Vagina (tissue), 2 donors: Measurements from ENCODE around the gene PM20D2. TPM values are rescaled to one million over a fixed set of nuclear protein-coding genes. Genes with fewer than 3 reads are reported as not detected.

Experiments used
- DNase-seq, 2 donors: peaks; one replicate each; pipeline ENCODE4 v3.0.0-alpha.2; 2017; ENCODE audit errors: extremely low spot score in 2 of 2
- H3K27ac ChIP-seq: fragments of 200-600 bp; sonication (generic); one replicate; pipeline ENCODE4 v1.5.1; 2019
- H3K27me3 ChIP-seq: fragments of 200-600 bp; sonication (generic); one replicate; pipeline ENCODE4 v1.5.1; 2019
- H3K36me3 ChIP-seq, 2 donors: fragments of 200-600 bp; sonication (generic); one replicate each; pipeline ENCODE4 v1.5.1; 2017 to 2019
- H3K4me1 ChIP-seq: fragments of 200-600 bp; sonication (generic); one replicate; pipeline ENCODE4 v1.5.1; 2019
- H3K4me3 ChIP-seq, 2 donors: fragments of 200-600 bp; sonication (generic); 1 replicate in 1 of 2; 2 replicates in 1 of 2; pipeline ENCODE4 v1.5.1; 2016 to 2019
- H3K9me3 ChIP-seq: fragments of 200-600 bp; sonication (generic); one replicate; pipeline ENCODE4 v1.5.1; 2019
- CTCF ChIP-seq, 3 experiments: fragments of 450-650 bp in 2 of 3; fragments of 200-600 bp in 1 of 3; sonication (generic) in 1 of 3; IDR thresholded peaks; one replicate each; pipeline ENCODE4 v1.5.1; 2017 to 2019; ENCODE audit warnings: antibody characterized with exemption in 3 of 3, mild to moderate bottlenecking in 2 of 3, moderate library complexity in 2 of 3
- POLR2A ChIP-seq, 2 donors: fragments of 450-650 bp; IDR thresholded peaks; one replicate each; pipeline ENCODE4 v1.6.1; 2017; ENCODE audit warnings: antibody characterized with exemption in 2 of 2, mild to moderate bottlenecking in 2 of 2, moderate library complexity in 2 of 2
- POLR2AphosphoS5 ChIP-seq, 2 donors: sonication (generic); formaldehyde crosslinking; IDR thresholded peaks; one replicate each; pipeline ENCODE4 v1.9.0; 2017; ENCODE audit warnings: antibody characterized with exemption in 2 of 2, mild to moderate bottlenecking in 2 of 2, low read depth in 1 of 2; ENCODE audit not compliant: insufficient read depth in 1 of 2
- intact Hi-C: fragments of 100-400 bp; cut with DNase I; formaldehyde crosslinking; loops from one replicate; pipeline ENCODE4 v1.15.1; 2023
- total RNA-seq: library from RNA; depleted of rRNA; stranded (reverse); fragments of >200 nt; gene quantifications from one replicate; pipeline ENCODE4 v1.2.3, GENCODE V29; 2016

Gene PM20D2
- total RNA-seq, 1 donor from 2014 or later = 14.0 TPM

DNA sequence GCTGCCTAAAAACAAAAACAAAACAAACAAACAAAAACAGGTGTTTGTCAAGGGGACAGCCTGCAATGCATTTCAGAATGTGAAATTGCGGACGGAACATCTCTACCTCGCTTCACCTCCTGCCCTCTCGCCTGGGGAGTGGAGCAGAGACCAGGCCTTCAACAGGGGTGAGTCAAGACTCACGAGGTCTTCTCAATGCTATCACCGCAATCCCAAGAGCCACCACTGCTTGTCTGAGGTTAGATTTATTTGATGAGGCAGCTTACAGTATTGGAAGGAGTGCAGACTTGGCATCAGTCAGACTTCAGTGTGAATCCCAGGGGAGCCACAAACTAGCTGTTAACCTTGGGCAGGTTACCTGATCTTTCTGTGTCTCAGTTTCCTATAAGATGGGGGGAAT, 63.6 kb downstream of the PM20D2 start:
- intact Hi-C loops = no loop called here
- Histone ChIP-seq H3K4me3 (no peak overlapping the region), H3K9me3 (no peaks in the 10 kb centered on the region), H3K27ac (no peak overlapping the region), H3K36me3 (no peaks in the 10 kb centered on the region), H3K4me1 (no peaks in the 10 kb centered on the region), H3K27me3 (no peaks in the 10 kb centered on the region)
- DNase-seq = no peak
- no peak for TF ChIP-seq CTCF (IDR thresholded peaks at IDR 0.05)
- no peak for TF ChIP-seq POLR2A (IDR thresholded peaks at IDR 0.05)
- TF ChIP-seq POLR2AphosphoS5 (IDR thresholded peaks at IDR 0.05; ENCODE audit: insufficient read depth in 1 of 2, low read depth in 1 of 2) = no peak

DNA sequence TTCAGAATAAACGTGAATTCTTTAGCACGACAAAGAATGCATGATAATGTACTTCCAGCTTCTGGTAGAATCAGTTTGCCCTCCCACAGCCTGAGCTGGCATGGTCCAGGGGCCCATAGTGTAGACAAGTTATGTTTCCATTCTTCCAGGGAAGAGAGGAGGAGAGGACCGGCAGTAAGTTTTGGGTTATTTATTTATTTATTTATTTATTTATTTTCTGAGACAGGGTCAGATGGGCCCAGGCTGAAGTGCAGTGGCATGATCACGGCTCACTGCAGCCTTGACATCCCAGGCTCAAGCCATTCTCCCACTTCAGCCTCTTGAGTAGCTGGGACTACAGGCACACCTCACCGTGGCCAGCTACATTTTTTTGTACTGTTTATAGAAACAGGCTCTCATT, 66.6 kb downstream of the PM20D2 start:
- no peak for DNase-seq
- intact Hi-C loops = no loop called here
- no peak for TF ChIP-seq POLR2AphosphoS5 (IDR thresholded peaks at IDR 0.05; ENCODE audit: insufficient read depth in 1 of 2, low read depth in 1 of 2)
- TF ChIP-seq POLR2A (IDR thresholded peaks at IDR 0.05) = no peak
- TF ChIP-seq CTCF (IDR thresholded peaks at IDR 0.05) = no peak
- Histone ChIP-seq H3K4me3 (no peak overlapping the region), H3K36me3 (no peaks in the 10 kb centered on the region), H3K9me3 (no peaks in the 10 kb centered on the region), H3K27ac (no peak overlapping the region), H3K4me1 (peaks cover 6% of the 10 kb centered on the region), H3K27me3 (no peaks in the 10 kb centered on the region)

GRCh38 chr6:89214197-89214596, 68.3 kb downstream of the PM20D2 start:
- Histone ChIP-seq H3K9me3 (no peaks in the 10 kb centered on the region), H3K36me3 (no peaks in the 10 kb centered on the region), H3K27ac (no peak overlapping the region), H3K27me3 (no peaks in the 10 kb centered on the region), H3K4me1 (peaks cover 9% of the 10 kb centered on the region), H3K4me3 (no peak overlapping the region)
- DNase-seq = no peak
- intact Hi-C loops = no loop called here
- TF ChIP-seq POLR2A (IDR thresholded peaks at IDR 0.05) (no peak), POLR2AphosphoS5 (IDR thresholded peaks at IDR 0.05; ENCODE audit: insufficient read depth in 1 of 2, low read depth in 1 of 2) (no peak)

Other genes starting within 250 kb of the PM20D2 start
- gene RNGTT, start 182.4 kb upstream of the PM20D2 start, total RNA-seq = 18.2 TPM
- gene PNRC1, start 65.3 kb upstream of the PM20D2 start, total RNA-seq = 289 TPM
- 0.25 TPM for gene SRSF12, start 28.0 kb upstream of the PM20D2 start, total RNA-seq
- not detected for gene GABRR1, start 71.3 kb downstream of the PM20D2 start, total RNA-seq
- gene GABRR2, start 169.2 kb downstream of the PM20D2 start, total RNA-seq = 1.5 TPM
- gene UBE2J1, start 206.7 kb downstream of the PM20D2 start, total RNA-seq = 23.8 TPM